GM18526 (cell line): Measurements from ENCODE around the gene ZNF304.

ENCODE experiments used
- POLR2A ChIP-seq: IDR thresholded peaks from 3 replicates; pipeline ENCODE4 v1.6.1; 2011; ENCODE audit not compliant: insufficient read length; ENCODE audit errors: extremely low read depth

Gene ZNF304

DNA sequence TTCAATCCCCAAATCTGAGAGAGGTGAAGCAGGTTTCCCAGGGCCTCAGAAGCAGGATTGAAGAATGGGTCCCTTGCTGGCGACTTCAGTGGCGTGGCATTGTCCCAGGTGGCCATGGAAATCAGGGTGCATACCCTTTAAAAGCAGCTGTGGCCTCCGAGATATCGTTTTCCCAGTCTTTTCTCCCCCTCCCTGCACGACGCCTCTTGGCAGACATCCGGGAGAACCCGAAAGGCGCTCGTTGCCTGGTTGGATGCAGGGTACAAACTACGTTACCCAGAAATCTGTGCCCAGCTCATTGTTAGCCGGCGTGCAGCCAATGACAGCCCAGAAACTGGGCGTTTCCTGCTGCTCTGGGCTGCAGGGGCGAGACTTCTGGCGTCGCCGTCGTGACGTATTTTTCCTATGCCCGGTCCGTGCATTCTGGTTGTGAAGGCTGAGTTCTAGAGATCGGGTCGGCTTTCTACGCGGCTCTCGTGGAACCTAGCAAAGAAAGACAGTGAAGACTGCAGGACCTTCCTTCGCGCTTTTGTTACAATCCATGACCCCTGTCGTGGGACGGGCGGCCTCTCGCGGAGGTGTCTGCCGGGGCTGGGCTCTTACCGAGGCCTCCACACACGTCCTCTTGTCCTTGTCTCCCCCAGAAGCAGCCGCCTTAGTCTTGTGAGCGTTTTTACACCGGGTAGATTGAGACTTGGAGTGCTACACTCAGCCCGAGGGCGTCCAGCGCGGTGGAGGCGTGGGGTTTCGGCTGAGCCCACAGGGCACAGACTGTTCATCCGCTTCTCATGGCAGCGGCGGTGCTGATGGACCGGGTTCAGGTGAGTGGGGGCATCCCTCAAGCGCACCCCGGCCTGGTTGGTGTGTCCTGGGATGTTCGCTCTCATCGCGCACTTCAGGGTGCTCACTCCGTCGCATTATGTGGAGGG, at the start of gene ZNF304:
TSS of gene ZNF304 (plus strand) at position 395 of the 929 bp plus-strand sequence. CDS start at position 789, 394 bp downstream.
- TF ChIP-seq POLR2A: peak; percentile 44

GRCh38 chr19:57302020-57302465, 49.0 kb upstream of the ZNF304 start:
- TF ChIP-seq POLR2A: no peak

DNA sequence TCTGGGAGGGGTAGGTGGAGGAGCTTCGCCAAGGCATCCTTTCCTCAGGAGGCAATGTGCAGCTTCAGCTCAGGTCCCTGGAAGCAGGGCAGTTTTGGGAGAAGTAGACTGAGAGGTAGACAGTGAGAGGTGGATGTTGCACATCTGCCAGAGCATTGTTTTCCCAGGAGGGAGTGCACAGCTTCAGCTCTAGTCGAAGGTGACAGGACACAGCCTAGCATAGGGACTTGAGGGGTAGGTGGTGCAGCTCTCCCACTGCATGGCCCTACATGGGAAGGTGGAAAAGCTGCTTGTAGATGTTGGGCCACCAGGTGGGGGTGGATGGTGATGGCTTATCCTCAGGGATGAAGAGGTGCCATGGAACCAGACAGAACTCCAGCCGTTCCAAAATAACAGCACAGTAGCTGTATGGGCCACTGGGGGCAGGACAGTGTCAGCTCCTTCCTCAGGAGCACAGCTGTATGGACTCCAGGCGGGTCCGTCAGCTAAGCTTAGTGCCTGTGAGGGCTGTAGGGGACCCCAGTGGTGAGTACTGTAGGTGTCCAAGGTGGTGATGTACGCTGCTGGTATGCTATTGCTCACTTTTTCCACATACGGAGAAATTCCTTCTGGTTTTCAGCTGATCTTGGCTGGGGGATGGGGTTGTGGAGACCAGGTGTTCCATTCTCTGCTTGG, 48.2 kb upstream of the ZNF304 start:
- no peak for TF ChIP-seq POLR2A

- no peak for TF ChIP-seq POLR2A
These were observed 46.0 kb upstream of the ZNF304 start for GRCh38 chr19:57305056-57305455.

DNA sequence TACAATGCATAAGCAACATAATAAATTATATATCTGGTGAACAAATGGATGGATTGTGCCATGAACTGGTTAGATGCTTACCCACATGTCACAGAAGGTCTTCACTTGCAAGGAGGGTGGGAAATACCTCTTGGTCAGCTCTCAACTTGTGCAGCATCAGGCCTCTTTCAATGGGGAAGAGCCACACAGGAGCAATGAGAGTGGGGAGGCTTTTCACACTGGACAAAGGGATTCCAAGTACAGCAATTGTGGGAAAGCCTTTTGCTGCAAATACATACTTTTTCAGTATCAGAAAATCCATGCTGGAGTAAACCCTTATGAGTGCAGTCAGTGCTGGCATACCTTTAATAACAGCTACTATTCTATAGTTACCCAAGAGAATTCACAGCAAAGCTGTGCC, 42.6 kb upstream of the ZNF304 start:
- TF ChIP-seq POLR2A: no peak

DNA sequence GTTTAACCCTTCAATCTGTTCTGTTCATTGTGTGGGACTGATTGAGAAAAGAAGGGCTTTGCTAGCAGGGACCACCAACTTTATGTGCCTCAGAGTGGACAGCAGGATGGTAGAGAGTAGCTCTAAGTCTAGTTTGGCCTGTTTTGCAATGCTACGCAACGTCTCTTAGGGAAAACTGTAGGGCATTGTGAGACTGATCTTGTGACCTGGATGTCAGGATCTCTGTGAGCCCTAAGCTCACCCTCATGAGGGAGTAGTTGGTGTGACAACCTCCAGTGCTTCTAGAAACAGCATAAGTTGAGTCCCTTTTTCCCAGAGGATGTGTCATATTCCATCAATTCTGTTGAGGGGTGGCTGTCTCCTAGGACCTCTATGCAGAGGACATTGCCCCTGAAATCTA, 40.3 kb upstream of the ZNF304 start:
- no peak for TF ChIP-seq POLR2A

DNA sequence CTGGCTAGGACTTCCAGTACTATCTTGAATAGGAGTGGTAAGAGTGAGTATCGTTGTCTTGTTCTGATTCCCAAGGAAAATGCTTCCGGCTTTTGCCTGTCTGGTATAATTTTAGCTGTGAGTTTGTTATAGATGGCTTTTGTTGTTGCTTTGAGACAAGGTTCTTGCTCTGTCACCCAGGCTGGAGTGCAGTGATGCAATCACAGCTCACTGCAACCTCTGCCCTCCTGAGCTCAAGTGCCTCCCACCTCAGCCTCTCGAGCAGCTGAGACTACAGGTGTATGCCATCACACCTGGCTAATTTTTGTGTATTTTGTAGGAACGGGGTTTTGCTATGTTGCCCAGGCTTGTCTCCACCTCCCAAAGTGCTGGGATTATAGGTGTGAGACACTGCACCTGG, 36.9 kb upstream of the ZNF304 start:
- no peak for TF ChIP-seq POLR2A

- TF ChIP-seq POLR2A: no peak
These were observed 33.6 kb upstream of the ZNF304 start for GRCh38 chr19:57317503-57317902.

DNA sequence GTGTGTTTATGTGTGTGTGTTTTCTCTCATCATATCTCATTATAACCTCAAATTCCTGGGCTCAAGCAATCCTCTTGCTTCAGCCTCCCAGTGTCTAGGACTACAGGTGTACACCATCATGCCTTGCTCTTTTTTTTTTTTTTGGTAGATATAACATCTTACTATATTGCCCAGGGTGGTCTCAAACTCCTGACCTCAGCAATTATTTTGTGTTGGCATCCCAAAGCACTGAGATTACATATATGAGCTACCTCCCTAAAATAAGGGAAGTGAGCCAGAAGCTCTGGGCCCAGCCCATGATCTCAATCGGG, 31.2 kb upstream of the ZNF304 start:
- no peak for TF ChIP-seq POLR2A

- peak; percentile 82 for TF ChIP-seq POLR2A
These were observed 30.6 kb upstream of the ZNF304 start, which contains the start of gene ZNF543 for GRCh38 chr19:57320180-57321084. Gene ZNF543 (plus strand): TSS chr19:57320472. CDS start chr19:57320854, 382 bp downstream.

- TF ChIP-seq POLR2A: no peak
These were observed 30.0 kb upstream of the ZNF304 start for GRCh38 chr19:57321116-57321515.

DNA sequence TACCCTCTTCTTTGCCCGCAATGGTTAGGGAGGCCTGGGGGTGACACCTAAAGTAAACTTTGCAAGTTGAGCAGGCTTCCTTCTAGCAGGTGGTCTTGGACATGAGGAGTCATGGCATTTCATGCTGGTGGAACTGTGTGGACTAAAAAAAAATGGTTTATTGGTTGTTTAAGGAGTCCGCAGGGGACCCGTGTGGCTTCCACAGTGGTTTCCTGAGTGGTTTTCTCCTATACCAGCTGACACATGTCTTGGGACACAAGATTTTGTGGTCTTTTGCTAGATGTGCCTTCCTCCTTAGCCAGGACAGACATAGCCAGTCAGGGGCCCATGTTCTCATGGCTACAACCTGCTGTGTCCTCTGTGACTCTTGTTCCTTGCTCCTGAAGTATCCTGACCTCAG, 29.3 kb upstream of the ZNF304 start:
- no peak for TF ChIP-seq POLR2A

- no peak for TF ChIP-seq POLR2A
These were observed 26.1 kb upstream of the ZNF304 start for GRCh38 chr19:57324992-57325391.

DNA sequence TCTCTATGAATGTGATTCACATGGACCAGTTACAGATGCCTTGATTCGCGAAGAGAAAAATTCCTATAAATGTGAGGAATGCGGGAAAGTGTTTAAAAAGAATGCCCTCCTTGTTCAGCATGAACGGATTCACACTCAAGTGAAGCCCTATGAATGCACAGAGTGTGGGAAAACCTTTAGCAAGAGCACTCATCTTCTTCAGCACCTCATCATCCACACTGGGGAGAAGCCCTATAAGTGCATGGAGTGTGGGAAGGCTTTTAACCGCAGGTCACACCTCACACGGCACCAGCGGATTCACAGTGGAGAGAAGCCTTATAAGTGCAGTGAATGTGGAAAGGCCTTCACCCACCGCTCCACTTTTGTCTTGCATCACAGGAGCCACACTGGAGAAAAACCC, 23.1 kb upstream of the ZNF304 start:
- no peak for TF ChIP-seq POLR2A

GRCh38 chr19:57334191-57334590, 16.9 kb upstream of the ZNF304 start:
- no peak for TF ChIP-seq POLR2A
